ENCODE results near the gene ARL16. TPM values are rescaled to one million over a fixed set of nuclear protein-coding genes. Genes with fewer than 3 reads are reported as not detected.

Gene ARL16
- total RNA-seq, 1 experiment from 2014 or later = 46.7 TPM

GRCh38 chr17:81635973-81636504, 47.6 kb downstream of the ARL16 start:
- H3K4me3 Mint-ChIP-seq = peak overlapping the region; percentile 95
- peak overlapping the region; percentile 99 for H3K27ac Mint-ChIP-seq
- ATAC-seq = peak; percentile 34; the same call in 1 of the 2 replicates
- H3K27me3 Mint-ChIP-seq (ENCODE audit: low read depth) = no peaks in the 10 kb centered on the region
- H3K9me3 Mint-ChIP-seq = 0 out of 2 replicates have a peak, but pooled peaks cover 3% of the 10 kb centered on the region
- CTCF ChIA-PET = interaction anchor here (0.9 to 1.2 kb wide), 2 partner anchors 32 to 83 kb away, joined by 3 to 4 read pairs; no protein-coding TSS in a partner anchor
- no peak for DNase-seq (ENCODE audit: low spot score)
- peaks cover 10% of the 10 kb centered on the region for H3K4me1 Mint-ChIP-seq
- POLR2A ChIA-PET = no interaction called here
- H3K36me3 Mint-ChIP-seq = peaks cover 9% of the 10 kb centered on the region
- TF ChIP-seq ATF1 (CRISPR knock-in tag; IDR thresholded peaks at IDR 0.05) (no peak), HMGA2 (CRISPR knock-in tag; IDR thresholded peaks at IDR 0.05) (no peak), HMGXB4 (CRISPR knock-in tag; IDR thresholded peaks at IDR 0.05) (no peak), FOXJ3 (CRISPR knock-in tag; IDR thresholded peaks at IDR 0.05; ENCODE audit: borderline replicate concordance) (no peak), MYBL2 (CRISPR knock-in tag; IDR thresholded peaks at IDR 0.05) (no peak), ZNF121 (CRISPR knock-in tag; IDR thresholded peaks at IDR 0.05) (no peak), ZBTB21 (CRISPR knock-in tag; IDR thresholded peaks at IDR 0.05; ENCODE audit: borderline replicate concordance) (no peak), ZNF512 (CRISPR knock-in tag; IDR thresholded peaks at IDR 0.05; ENCODE audit: borderline replicate concordance) (no peak), MXD4 (CRISPR knock-in tag; IDR thresholded peaks at IDR 0.05; ENCODE audit: borderline replicate concordance) (no peak), ZMAT4 (CRISPR knock-in tag; IDR thresholded peaks at IDR 0.05) (no peak)
- TF ChIP-seq, protein P1, sequence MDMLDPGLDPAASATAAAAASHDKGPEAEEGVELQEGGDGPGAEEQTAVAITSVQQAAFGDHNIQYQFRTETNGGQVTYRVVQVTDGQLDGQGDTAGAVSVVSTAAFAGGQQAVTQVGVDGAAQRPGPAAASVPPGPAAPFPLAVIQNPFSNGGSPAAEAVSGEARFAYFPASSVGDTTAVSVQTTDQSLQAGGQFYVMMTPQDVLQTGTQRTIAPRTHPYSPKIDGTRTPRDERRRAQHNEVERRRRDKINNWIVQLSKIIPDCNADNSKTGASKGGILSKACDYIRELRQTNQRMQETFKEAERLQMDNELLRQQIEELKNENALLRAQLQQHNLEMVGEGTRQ (CRISPR knock-in tag; IDR thresholded peaks at IDR 0.05) = no peak
- TF ChIP-seq, protein P2, sequence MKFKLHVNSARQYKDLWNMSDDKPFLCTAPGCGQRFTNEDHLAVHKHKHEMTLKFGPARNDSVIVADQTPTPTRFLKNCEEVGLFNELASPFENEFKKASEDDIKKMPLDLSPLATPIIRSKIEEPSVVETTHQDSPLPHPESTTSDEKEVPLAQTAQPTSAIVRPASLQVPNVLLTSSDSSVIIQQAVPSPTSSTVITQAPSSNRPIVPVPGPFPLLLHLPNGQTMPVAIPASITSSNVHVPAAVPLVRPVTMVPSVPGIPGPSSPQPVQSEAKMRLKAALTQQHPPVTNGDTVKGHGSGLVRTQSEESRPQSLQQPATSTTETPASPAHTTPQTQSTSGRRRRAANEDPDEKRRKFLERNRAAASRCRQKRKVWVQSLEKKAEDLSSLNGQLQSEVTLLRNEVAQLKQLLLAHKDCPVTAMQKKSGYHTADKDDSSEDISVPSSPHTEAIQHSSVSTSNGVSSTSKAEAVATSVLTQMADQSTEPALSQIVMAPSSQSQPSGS (CRISPR knock-in tag; IDR thresholded peaks at IDR 0.05; ENCODE audit: borderline replicate concordance, low read depth) = no peak

DNA sequence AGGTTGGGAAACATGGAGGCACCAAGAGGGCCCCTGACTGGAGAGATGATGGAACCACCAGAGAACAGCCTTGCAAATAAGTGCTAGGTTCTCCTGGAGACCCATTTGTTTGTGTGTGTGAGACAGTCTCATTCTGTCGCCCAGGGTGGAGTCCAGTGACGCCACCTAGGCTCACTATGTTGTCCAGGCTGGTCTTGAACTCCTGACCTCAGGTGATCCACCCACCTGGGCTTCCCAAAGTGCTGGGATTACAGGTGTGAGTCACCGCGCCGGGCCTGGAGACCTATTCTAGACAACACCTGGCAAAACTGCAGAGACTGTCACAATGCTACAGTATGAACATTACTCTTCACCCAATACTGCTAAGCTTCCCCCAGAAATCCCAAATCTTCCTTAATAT, 48.2 kb downstream of the ARL16 start:
- CTCF ChIA-PET = no interaction called here
- no peak for ATAC-seq
- peaks cover 9% of the 10 kb centered on the region for H3K36me3 Mint-ChIP-seq
- H3K4me3 Mint-ChIP-seq = peak overlapping the region; percentile 95
- DNase-seq (ENCODE audit: low spot score) = no peak
- H3K27me3 Mint-ChIP-seq (ENCODE audit: low read depth) = no peaks in the 10 kb centered on the region
- POLR2A ChIA-PET = no interaction called here
- 0 out of 2 replicates have a peak, but pooled peaks cover 3% of the 10 kb centered on the region for H3K9me3 Mint-ChIP-seq
- H3K4me1 Mint-ChIP-seq = peaks cover 10% of the 10 kb centered on the region
- peak overlapping the region; percentile 99; the same call in 1 of the 2 replicates for H3K27ac Mint-ChIP-seq
- TF ChIP-seq, protein P3, sequence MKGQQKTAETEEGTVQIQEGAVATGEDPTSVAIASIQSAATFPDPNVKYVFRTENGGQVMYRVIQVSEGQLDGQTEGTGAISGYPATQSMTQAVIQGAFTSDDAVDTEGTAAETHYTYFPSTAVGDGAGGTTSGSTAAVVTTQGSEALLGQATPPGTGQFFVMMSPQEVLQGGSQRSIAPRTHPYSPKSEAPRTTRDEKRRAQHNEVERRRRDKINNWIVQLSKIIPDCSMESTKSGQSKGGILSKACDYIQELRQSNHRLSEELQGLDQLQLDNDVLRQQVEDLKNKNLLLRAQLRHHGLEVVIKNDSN (CRISPR knock-in tag; IDR thresholded peaks at IDR 0.05) = no peak
- no peak for TF ChIP-seq TEAD1 (CRISPR knock-in tag; IDR thresholded peaks at IDR 0.05)
- no peak for TF ChIP-seq ZNF671 (CRISPR knock-in tag; IDR thresholded peaks at IDR 0.05)
- TF ChIP-seq ZNF423 (CRISPR knock-in tag; IDR thresholded peaks at IDR 0.05) = no peak
- TF ChIP-seq NR2C2 (CRISPR knock-in tag; IDR thresholded peaks at IDR 0.05) = no peak
- TF ChIP-seq JAZF1 (CRISPR knock-in tag; IDR thresholded peaks at IDR 0.05) = no peak
- no peak for TF ChIP-seq ETV6 (CRISPR knock-in tag; IDR thresholded peaks at IDR 0.05)
- TF ChIP-seq ZMAT4 (CRISPR knock-in tag; IDR thresholded peaks at IDR 0.05) = no peak
- TF ChIP-seq, protein P4, sequence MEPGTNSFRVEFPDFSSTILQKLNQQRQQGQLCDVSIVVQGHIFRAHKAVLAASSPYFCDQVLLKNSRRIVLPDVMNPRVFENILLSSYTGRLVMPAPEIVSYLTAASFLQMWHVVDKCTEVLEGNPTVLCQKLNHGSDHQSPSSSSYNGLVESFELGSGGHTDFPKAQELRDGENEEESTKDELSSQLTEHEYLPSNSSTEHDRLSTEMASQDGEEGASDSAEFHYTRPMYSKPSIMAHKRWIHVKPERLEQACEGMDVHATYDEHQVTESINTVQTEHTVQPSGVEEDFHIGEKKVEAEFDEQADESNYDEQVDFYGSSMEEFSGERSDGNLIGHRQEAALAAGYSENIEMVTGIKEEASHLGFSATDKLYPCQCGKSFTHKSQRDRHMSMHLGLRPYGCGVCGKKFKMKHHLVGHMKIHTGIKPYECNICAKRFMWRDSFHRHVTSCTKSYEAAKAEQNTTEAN (CRISPR knock-in tag; IDR thresholded peaks at IDR 0.05) = no peak
- TF ChIP-seq ZNF396 (CRISPR knock-in tag; IDR thresholded peaks at IDR 0.05; ENCODE audit: borderline replicate concordance) = no peak
- TF ChIP-seq PRRX2 (CRISPR knock-in tag; IDR thresholded peaks at IDR 0.05) = no peak
- TF ChIP-seq, protein P5, sequence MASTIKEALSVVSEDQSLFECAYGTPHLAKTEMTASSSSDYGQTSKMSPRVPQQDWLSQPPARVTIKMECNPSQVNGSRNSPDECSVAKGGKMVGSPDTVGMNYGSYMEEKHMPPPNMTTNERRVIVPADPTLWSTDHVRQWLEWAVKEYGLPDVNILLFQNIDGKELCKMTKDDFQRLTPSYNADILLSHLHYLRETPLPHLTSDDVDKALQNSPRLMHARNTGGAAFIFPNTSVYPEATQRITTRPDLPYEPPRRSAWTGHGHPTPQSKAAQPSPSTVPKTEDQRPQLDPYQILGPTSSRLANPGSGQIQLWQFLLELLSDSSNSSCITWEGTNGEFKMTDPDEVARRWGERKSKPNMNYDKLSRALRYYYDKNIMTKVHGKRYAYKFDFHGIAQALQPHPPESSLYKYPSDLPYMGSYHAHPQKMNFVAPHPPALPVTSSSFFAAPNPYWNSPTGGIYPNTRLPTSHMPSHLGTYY (CRISPR knock-in tag; IDR thresholded peaks at IDR 0.05) = no peak
- TF ChIP-seq, protein P6, sequence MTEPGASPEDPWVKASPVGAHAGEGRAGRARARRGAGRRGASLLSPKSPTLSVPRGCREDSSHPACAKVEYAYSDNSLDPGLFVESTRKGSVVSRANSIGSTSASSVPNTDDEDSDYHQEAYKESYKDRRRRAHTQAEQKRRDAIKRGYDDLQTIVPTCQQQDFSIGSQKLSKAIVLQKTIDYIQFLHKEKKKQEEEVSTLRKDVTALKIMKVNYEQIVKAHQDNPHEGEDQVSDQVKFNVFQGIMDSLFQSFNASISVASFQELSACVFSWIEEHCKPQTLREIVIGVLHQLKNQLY (CRISPR knock-in tag; IDR thresholded peaks at IDR 0.05) = no peak
- no peak for TF ChIP-seq SMAD3 (CRISPR knock-in tag; IDR thresholded peaks at IDR 0.05; ENCODE audit: borderline replicate concordance)
